Hepatic stellate cell (primary cell): ENCODE results near the gene AGO1.
"Not testable (repeated sequence)": the region's sequence is repeated elsewhere in the genome, so short reads cannot be mapped to it uniquely, and the experiment has no call there.

Source experiments
- DNase-seq: peaks from one replicate; pipeline ENCODE4 v3.0.0; 2011; ENCODE audit warnings: low spot score

The AGO1 gene

GRCh38 chr1:35923791-35924221, 40.8 kb downstream of the AGO1 start:
- DNase-seq = no peak

GRCh38 chr1:35924838-35925237, 41.8 kb downstream of the AGO1 start:
- DNase-seq = no peak

- DNase-seq = no peak
Observed at GRCh38 chr1:35925741-35926140, 42.7 kb downstream of the AGO1 start.

GRCh38 chr1:35927472-35927871, 44.5 kb downstream of the AGO1 start:
- no peak for DNase-seq

- peak; percentile 50 for DNase-seq
Observed at GRCh38 chr1:35929730-35930592, 47.0 kb downstream of the AGO1 start.

- peak; percentile 82 for DNase-seq
Observed at GRCh38 chr1:35930593-35931445, 47.8 kb downstream of the AGO1 start, which contains the start of gene AGO3. TSS of gene AGO3 (plus strand) at chr1:35931105. CDS start at chr1:35931427, 322 bp downstream.

- DNase-seq = peak; percentile 15
Observed at GRCh38 chr1:35931446-35932157, 48.6 kb downstream of the AGO1 start.

- DNase-seq = no peak
Observed at GRCh38 chr1:35932158-35932636, 49.2 kb downstream of the AGO1 start.

GRCh38 chr1:35932941-35933340, 49.9 kb downstream of the AGO1 start:
- DNase-seq = no peak

- DNase-seq = no peak
Observed at GRCh38 chr1:35935442-35936388, 52.7 kb downstream of the AGO1 start.

GRCh38 chr1:35936838-35937237, 53.8 kb downstream of the AGO1 start:
- no peak for DNase-seq

GRCh38 chr1:35939484-35939883, 56.5 kb downstream of the AGO1 start:
- no peak for DNase-seq

- no peak for DNase-seq
Observed at GRCh38 chr1:35945327-35945726, 62.3 kb downstream of the AGO1 start.

GRCh38 chr1:35947547-35947946, 64.5 kb downstream of the AGO1 start:
- no peak for DNase-seq

GRCh38 chr1:35958558-35958957, 75.5 kb downstream of the AGO1 start:
- DNase-seq = no peak

GRCh38 chr1:35959304-35959703, 76.3 kb downstream of the AGO1 start:
- DNase-seq = no peak

- no peak for DNase-seq
Observed at GRCh38 chr1:35962952-35963351, 79.9 kb downstream of the AGO1 start.

GRCh38 chr1:35964277-35964676, 81.3 kb downstream of the AGO1 start:
- DNase-seq = not testable (repeated sequence)

- DNase-seq = no peak
Observed at GRCh38 chr1:35968396-35968795, 85.4 kb downstream of the AGO1 start.

GRCh38 chr1:35971601-35972000, 88.6 kb downstream of the AGO1 start:
- DNase-seq = no peak

- DNase-seq = not testable (repeated sequence)
Observed at GRCh38 chr1:35972631-35973030, 89.6 kb downstream of the AGO1 start.
